ENCODE data around the gene ICA1. TPM values are rescaled to one million over a fixed set of nuclear protein-coding genes. Genes with fewer than 3 reads are reported as not detected.
A peak's percentile ranks its signal among the peaks of the same experiment; 100 is the strongest.
"Not testable (repeated sequence)": the region's sequence is repeated elsewhere in the genome, so short reads cannot be mapped to it uniquely, and the experiment has no call there.

ICA1 gene
- total RNA-seq, 1 donor from 2014 or later = 44.3 TPM

DNA sequence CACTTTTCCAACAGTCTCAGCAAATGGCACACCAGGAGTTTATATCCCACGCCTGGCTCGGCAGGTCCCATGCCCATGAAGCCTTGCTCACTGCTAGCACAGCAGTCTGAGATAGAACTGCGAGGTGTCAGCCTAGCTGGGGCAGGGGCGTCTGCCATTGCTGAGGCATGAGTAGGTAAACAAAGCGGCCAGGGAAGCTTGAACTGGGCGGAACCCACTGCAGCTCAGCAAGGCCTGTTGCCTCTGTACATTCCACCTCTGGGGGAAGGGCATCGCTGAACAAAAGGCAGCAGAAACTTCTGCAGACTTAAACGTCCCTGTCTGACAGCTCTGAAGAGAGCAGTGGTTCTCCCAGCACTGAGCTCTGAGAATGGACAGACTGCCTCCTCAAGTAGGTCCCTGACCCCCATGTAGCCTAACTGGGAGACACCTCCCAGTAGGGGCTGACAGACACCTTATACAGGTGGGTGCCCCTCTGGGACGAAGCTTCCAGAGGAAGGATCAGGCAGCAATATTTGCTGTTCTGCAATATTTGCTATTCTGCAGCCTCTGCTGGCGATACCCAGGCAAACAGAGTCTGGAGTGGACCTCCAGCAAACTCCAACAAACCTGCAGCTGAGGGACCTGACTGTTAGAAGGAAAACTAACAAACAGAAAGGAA, 22.1 kb downstream of the ICA1 start:
- intact Hi-C loops (cut with DNase I); DNase-seq (ENCODE audit: missing footprints); ATAC-seq: not testable (repeated sequence)

- intact Hi-C loops (cut with DNase I) = no loop called here
- ATAC-seq = peak; percentile 53
These were observed 25.1 kb downstream of the ICA1 start for GRCh38 chr7:8236780-8237407.

DNA sequence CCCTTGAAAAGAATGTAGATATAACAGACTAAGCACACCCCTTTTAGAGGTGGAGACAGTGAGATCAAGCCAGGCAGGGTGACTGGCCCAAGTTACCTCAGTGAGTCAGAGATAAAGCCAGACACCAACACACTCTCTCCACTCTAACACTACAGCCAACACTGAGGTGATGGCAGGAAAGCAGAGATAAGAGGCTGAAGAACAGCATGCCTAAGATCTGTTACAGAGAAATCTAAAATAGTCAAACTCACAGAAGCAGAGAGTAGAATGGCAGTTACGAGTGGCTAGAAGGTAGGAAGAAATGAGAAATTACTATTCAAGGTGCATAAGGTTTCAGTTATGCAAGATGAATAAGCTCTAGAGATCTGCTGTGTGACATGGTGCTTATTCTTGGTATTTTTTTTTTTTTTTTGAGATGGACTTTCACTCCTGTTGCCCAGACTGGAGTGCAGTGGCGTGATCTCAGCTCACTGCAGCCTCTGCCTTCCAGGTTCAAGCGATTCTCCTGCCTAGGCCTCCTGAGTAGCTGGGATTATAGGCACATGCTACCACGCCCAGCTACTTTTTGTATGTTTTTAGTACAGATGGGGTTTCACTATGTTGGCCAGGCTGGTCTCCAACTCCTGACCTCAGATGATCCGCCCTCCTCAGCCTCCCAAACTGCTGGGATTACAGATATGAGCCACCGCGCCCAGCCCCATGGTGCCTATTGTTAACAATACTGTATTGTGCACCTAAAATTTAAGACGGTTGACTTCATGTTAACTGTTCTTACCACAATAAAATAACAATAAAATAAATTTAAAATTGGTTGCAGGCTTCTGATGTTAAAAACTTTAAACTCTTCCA, 28.7 kb downstream of the ICA1 start:
- intact Hi-C loops (cut with DNase I) = loop anchor here (2.0 kb wide), 1 partner anchor 52 kb away; no protein-coding TSS in a partner anchor
- ATAC-seq (peak; percentile 92), DNase-seq (ENCODE audit: missing footprints) (no peak)

More at GRCh38 chr7:8236780-8237407, 25.1 kb downstream of the ICA1 start:
- DNase-seq (ENCODE audit: missing footprints) = no peak

- DNase-seq (ENCODE audit: missing footprints) (no peak), ATAC-seq (no peak)
- intact Hi-C loops (cut with DNase I) = no loop called here
These were observed 32.0 kb downstream of the ICA1 start for GRCh38 chr7:8229927-8230326.

DNA sequence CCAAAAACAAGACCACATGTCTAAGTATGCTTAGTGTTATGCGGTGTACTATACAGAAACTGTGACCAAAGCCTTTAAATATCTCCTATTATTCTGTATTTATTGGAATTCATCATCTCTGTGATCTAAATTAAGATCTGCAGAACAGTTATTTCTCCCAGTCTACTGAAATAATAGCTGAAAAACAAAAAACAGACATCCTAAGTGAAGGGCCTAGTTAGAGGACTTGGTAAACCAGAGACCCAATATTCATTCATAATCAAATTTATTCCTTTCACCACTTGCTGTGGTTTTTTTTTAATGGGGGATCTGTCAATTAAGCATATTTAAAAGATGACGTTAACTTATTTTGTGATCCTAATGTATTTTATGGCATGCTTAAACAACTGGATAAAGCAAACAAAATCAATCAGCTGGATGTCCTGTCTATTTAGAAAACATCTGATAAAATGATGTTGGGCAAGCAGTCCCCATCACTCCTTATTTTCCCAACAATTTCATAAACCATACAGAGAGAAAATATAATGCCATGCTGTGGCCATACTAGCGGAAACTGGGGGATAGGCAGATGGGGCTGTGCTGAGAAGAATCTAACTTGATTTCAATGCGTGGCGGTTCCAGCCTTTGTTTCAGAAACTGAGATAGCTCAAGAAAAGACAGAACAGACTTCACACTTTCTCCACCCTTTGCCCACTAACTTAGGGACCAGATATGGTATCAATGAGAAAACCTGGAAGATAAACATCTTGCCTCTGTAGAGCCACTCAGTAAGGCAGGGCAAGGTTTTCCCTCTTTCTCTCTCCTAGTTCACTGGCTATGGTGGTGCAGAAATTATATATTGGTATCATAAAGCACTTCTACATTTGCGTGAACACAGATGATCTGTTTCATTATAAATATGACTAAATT, 32.9 kb downstream of the ICA1 start:
- ATAC-seq (no peak), DNase-seq (ENCODE audit: missing footprints) (no peak)
- intact Hi-C loops (cut with DNase I) = no loop called here

DNA sequence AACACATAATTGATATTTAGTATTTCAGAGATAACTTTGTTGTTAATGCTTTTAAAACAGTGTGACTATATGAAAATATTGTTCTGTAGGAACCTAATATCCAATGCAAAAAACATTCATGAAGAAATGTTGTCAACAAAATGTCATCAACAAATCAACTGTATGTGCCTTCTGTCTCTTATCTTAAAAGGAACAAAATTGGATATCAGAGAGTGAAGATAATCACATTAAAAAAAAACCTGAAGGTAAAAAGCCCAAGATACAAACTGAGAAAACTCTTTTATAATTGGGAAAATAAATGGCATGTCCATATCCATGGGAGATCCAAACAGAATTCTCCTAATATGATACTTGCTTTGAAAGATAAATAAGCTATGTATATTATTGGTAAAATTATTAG, 33.9 kb downstream of the ICA1 start:
- ATAC-seq (no peak), DNase-seq (ENCODE audit: missing footprints) (no peak)
- intact Hi-C loops (cut with DNase I) = no loop called here

GRCh38 chr7:8227261-8227660, 34.7 kb downstream of the ICA1 start:
- intact Hi-C loops (cut with DNase I) = no loop called here
- no peak for ATAC-seq
- DNase-seq (ENCODE audit: missing footprints) = no peak

GRCh38 chr7:8226501-8226900, 35.5 kb downstream of the ICA1 start:
- intact Hi-C loops (cut with DNase I) = no loop called here
- DNase-seq (ENCODE audit: missing footprints) (no peak), ATAC-seq (peak; percentile 78)

GRCh38 chr7:8221567-8221966, 40.4 kb downstream of the ICA1 start:
- intact Hi-C loops (cut with DNase I) = no loop called here
- DNase-seq (ENCODE audit: missing footprints) (no peak), ATAC-seq (no peak)

DNA sequence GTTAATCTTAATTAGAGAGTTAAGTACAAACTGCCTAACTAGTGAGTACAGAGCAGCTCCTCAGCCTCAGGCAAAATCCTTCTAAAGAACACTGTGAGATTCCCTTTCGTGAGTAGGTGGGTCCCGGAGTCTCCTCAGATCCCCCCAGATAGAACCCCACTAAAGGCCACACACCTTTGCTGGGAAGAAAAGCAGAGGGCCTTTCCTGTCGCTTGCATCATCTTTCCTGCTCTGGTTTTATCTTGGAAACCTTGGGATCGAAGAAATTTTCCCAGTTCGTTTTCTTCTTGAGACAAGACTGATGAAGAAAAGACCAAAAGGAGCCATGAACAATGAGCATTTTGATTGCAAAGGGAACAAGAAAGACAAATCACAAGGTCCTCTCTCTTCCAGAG, 40.9 kb downstream of the ICA1 start:
- DNase-seq (ENCODE audit: missing footprints) (no peak), ATAC-seq (no peak)
- intact Hi-C loops (cut with DNase I) = no loop called here

DNA sequence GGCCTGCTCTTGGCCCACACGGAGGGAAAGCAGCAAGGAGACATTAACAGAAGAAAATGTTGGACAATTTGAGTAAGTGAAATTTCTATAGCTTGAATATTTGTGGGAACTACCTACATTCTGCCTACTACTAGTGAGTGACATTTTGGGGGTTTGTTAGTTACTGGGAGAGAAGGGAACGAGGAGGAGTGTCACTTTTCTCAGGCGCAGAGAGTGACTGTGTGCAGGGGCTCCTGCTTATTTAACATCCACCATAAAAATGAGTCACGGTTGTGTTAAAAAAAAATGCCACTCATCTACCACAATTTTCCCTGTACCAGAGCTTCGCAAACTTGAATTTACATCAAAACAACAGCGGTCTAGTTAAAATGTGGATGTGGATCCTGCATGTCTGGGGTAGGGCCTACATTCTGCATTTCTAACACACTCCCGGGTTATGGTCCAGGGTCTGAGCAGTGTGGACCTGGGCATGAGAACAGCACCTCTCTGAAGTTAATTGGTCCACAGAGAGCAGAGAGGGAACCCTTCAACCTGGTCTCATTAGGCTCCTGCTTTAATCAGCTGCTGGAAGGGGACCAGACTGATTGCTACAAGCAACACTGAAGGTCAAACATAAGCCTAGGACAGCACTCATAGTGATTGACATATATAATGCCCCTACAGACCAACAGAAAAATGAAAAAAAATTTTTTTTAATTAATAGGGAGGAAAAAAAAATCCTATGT, 41.4 kb downstream of the ICA1 start:
- DNase-seq (ENCODE audit: missing footprints) (no peak), ATAC-seq (peak; percentile 26)
- intact Hi-C loops (cut with DNase I) = no loop called here

GRCh38 chr7:8217200-8218068, 44.5 kb downstream of the ICA1 start:
- DNase-seq (ENCODE audit: missing footprints) (no peak), ATAC-seq (no peak)
- intact Hi-C loops (cut with DNase I) = loop anchor here (5.0 to 10.0 kb wide), 5 partner anchors 250 to 793 kb away; partner anchors contain the start of genes GLCCI1 and UMAD1

- intact Hi-C loops (cut with DNase I) = loop anchor here (5.0 to 10.0 kb wide), 5 partner anchors 249 to 792 kb away; partner anchors contain the start of genes GLCCI1 and UMAD1
- ATAC-seq (no peak), DNase-seq (ENCODE audit: missing footprints) (no peak)
These were observed 45.7 kb downstream of the ICA1 start for GRCh38 chr7:8216334-8216690.

DNA sequence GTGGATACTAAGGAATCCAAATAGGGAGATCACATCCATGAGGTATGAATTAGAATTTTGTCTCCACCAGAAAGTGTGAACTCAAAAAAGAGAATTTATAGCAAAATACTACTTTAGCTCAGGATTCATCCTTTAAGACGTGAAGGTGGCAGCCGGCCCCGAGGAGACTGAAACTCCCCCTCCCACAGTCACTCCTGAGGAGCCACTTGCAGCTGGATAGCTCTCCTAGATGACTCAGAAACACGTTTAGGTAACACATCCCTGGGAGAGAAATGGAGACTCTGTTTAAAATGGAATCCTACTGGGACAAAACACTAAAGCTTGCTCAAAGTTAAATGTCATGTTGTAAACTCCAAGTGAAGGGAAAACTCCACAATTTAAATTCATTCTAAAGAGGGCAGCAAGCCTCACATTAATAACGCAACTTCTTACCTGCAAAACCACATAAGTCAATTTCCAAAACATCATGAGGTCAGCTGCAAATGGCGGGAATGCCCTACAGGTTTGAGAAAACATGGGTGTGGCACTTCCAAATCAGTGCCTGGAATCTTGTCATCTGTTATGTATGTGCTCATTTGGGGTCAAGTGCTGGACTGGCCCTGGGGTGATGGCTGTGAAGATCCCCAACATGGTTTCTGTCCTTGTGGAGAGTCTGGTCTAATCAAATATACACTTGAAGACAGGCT, 46.2 kb downstream of the ICA1 start:
- intact Hi-C loops (cut with DNase I) = loop anchor here (5.0 to 10.0 kb wide), 5 partner anchors 248 to 791 kb away; partner anchors contain the start of genes GLCCI1 and UMAD1
- no peak for DNase-seq (ENCODE audit: missing footprints)
- ATAC-seq = no peak

DNA sequence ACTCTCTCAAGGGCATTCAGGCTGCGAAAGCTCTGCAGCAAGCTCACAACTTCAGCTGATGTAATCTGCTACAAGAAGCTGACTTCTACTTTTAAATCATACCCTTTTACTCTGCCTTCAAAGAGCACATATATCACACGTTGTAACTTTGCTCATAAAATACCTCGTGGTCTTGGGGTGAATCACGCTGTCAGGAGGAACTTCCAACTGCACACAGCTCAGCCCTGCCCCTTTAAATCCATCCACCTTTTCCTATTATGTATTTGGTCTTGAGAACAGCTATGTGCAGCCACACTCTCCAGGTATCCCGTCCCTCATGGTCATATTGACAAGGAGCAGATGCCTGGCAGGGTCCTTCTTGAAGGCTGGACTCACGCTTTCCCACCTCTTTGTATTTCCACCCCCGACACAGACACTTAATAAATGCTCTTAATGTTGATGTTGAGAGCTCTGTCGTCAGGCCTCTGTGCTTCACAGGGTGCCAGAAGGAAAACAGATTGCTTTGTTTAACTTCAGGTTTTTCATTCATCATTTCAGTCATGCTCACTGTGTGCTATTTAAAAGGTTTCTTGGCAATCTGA, 47.6 kb downstream of the ICA1 start:
- intact Hi-C loops (cut with DNase I) = loop anchor here (10.0 kb wide), 3 partner anchors 530 to 790 kb away; no protein-coding TSS in a partner anchor
- no peak for ATAC-seq

DNA sequence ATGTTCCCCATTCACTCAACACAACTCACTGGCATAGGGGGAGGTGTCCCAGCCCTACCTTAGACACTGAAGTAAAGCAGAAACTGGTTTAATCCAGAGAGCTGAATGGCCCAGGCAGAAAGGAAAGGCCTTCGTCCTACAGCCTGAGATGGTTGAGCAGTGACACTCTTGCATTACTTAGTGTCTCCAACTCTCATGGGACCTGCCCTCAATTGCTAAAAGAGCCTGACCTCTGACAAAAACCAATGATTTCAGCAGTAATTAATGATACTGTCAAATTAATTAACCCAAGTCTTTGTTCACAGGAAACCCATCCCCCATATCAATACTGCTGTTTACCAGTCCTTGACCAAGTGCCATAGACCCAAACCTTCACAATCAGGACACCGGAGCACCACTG, 48.6 kb downstream of the ICA1 start:
- ATAC-seq = no peak
- intact Hi-C loops (cut with DNase I) = loop anchor here (10.0 kb wide), 3 partner anchors 529 to 789 kb away; no protein-coding TSS in a partner anchor
- no peak for DNase-seq (ENCODE audit: missing footprints)

More for the DNA sequence above, 47.6 kb downstream of the ICA1 start:
- no peak for DNase-seq (ENCODE audit: missing footprints)
